ENCODE data around the gene GYG1.

The GYG1 gene

DNA sequence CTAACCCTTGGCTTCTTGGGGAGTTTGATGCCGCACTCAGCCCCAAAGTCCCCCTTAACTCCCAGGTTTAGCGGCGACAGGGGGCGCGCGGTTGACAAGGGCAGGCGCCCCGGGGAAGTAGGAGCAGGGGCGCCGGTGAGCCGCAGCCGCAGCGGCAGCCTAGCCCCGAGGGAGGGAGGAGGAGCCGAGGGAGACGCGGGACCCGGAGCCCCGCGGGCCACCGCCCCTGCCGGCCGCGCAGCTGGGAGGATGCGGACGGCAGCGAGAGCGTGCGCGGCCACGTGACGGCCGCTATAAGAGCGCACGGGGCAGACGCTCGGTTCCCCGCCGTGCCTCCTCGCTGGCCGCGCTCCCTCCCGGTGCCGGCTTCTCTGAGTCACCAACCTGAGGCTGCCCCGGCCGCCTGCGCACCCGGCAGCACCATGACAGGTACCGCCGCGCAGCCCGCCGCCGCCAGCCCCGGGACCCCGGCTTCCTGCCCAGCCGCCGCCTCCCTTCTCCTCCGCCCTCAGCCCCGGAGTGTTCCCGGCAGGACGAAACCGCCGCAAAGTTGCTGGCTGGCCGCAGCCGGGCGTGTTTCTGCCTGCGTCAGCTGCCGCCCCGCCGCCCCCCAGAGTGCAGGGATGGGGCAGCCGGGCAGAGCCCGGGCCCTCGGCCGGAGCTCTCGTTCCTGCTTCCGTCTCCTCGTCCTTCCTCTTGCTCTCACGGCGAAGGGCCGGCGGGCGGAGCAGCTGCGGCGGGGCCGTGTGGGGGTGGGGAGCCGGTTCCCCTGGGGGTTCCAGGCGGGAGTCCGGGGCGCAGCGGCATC, at the start of gene GYG1:
TSS of gene GYG1 (plus strand) at position 322 of the 808 bp plus-strand sequence. CDS start at position 423, 101 bp downstream.
- peak in 53 of 56 donors; percentile 17 to 83 (median 62) for DNase-seq

DNA sequence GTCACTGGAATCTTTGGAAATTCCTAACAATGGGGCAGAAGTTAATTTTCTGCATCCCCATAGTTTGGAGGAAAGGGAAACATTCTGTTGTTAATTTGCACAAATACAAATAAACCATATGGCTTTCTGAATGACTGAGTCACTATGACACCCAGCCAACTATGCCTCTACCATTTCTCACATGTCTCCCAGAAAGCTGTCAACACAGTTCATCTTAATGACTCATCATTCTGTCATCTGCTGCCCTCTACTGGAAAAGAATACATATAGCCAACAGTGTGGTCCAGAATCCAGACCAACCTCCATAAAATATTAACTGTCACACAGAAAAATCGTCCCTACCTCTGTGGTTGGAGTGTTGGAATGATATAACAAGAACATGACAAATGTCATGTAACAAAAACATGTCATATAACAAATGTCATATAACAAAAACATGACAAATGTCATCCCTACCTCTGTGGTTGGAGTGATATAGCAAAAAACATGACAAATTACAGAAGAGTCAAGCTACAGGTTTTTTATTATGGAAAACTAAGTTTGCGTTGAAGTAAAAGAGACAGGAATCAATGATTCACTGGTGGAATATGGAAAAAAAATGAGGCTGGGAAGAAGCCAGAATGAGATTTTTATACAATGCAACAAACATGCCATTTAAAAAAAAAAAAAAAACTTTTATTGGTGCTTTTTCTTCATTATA, 47.7 kb upstream of the GYG1 start:
- DNase-seq = peak in 10 of 56 donors; percentile 4 to 57 (median 16)

DNA sequence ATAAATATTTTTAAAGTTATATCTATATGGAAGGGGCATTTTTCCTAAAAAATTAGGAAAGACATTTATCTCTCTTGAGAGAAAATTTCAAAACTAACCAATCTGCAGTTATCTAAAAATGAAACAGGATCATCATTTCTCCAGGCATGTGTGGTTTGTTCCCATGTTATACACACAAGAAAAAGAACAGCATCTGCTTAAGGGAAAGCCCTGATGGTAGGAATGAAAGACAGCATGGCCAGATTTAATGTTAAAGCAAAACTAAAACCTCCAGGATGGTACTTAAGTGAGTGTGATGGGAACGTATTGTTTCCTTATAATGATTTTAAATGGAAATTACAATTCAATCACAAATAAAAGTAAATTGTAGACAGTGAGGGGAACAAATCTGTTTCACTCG, 46.2 kb upstream of the GYG1 start:
- no peak for DNase-seq

DNA sequence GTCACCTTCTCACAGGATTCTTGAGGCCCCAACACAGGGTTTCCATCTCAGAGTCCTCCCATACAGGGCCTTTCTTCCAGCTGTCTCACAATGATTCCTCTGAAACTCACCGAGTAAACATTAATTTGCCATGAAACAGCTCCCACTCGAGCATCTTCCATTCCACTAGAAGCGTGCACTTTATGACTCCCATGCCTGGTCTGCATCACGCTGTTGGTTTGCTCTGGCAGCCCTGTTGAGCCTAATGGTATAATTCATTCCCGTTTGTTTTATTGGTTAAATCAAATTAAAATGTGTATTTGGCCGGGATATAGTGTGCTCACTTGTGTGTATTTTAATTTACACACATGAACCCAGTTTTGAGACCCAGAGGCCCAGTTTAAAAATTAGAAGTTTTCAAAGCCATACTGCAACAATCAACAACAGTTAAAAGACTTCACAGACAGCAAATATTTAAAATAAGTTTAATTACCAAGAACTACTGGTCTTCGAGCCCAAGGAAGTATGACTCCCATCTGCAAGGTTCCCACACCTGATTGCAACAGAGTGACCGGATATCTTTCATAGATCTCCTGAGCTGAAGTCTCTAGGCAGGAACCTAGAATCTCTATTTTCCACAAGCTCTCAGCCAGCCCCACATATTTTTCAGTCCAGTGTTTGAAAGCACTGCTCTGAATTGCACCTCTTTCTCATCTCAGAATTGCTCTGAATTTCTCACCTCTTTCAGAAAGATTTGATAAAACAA, 42.3 kb upstream of the GYG1 start:
- DNase-seq = no peak

DNA sequence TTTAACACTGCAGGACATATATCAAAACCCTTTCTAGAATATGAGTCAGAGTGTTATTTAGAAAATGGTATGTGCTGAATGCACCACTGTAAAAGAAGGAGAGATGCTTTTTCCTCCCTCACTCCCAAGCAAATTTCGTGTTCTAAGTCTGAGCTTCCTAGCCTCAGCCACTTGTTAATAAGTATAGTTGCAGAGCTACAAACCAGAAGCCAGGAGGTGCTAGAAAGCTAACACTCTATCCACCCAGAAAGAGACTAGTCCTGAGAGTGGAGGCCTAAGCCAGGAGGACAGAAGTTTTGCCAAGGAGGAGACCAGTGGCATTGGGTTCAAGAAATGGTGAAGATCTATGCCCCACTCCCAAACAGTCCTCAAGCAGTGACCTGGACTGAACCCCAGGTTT, 40.5 kb upstream of the GYG1 start:
- no peak for DNase-seq

DNA sequence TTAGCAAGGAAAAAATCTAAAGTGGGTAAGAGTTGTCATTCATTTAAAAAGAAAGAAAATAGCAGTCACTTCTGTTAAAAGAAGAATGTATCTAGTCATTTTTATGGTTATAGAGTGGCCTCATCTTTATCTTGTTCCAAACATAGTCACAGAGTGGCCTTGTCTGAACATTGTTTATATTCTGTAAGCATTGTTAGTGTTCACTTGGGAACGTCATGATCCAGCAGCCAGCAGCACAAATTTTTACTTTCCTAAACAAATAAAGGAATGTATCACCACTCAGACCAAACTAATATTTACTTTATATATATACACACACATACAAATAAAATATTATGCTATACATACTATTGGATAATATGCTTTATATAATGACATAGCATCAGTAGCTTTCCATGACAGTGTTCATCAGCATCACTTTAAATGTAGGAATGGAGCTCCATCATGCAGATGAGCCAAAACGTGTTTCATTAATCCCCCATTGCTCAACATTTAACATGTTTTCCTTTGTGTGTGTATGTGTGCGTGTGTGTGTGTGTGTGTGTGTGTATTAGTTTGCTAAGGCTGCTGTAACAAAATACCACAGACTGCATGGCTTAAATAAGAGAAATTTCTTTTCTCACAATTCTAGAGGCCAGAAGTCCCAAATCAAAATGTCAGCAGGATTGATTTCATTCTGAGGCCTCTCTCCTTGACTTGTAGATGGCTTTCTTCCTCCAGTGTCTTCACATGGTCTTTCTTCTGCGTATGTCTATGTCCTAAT, 39.6 kb upstream of the GYG1 start:
- DNase-seq = no peak

DNA sequence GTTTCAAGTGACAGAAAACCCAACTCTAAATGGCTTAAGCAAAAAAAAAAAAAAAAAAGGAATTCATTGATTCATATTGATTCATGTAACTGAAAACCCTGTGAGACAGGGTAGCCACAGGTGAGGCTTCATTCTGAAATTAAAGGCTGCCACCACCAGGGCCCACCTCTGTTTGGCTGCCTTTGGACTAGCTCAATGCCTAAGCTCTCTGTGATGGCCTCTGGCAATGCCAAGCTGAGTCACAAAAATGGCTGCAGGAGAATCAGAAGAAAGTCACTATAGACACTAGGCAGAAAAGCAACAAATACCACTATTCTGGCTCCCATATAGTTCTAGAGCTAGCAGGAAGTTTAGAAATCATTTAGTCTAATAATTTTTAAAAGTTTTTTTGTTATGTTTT, 38.2 kb upstream of the GYG1 start:
- DNase-seq = no peak

DNA sequence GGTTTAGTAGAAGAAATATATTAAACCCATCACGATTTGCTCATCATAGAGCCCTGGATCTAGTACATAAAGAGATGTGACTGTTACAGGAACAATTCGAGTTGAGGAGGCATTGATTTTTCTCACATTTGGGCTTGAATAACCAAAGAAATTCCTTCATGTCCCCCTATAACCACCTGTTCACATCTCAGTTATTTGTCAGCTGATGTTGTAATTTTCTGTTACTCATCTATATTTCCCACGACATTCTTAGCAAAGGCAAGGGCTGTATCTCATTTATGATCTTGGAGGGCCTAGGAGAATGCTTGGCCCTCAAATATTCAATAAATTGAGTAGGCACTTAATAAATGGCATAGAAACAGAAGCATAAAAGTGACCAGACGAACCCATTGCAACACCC, 36.4 kb upstream of the GYG1 start:
- no peak for DNase-seq

DNA sequence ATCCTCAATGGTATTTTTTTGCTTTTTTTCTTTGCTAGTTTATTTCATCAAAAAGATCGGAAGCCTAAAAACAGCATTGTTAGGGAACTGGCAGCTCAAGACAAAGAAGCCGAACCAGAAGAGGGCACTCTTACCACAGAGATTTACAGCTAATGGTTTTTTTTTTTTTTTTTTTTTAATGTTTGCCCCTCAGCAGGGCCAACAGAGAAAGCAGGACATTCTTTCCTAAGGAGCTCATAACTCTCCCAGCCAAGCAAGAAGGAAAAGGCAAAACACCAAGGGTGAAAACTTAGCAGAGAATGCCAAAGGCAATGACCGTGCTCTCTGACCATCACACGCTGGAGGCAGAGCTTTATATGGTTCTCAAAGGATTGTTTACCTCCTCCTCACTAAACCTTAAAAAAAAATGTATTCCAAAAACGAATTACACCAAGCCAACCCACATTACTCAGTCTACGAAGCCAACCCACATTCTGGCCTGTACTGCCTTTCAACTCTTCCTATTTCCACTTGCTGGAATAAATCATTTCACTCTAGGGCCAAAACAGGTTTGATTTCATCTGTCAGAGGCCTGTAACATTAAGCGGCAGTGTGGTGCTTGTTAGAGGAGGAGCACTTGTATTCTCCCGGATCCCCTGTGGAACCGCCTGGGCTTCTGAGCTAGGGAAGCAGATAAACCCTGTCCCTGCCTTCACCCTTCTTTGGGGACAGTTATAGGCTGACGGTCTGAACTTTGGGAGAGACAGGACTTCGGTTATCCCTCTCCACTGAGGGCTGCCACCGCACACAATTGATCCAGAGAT, 35.6 kb upstream of the GYG1 start:
- DNase-seq = peak in 6 of 56 donors; percentile 7 to 62 (median 22)

DNA sequence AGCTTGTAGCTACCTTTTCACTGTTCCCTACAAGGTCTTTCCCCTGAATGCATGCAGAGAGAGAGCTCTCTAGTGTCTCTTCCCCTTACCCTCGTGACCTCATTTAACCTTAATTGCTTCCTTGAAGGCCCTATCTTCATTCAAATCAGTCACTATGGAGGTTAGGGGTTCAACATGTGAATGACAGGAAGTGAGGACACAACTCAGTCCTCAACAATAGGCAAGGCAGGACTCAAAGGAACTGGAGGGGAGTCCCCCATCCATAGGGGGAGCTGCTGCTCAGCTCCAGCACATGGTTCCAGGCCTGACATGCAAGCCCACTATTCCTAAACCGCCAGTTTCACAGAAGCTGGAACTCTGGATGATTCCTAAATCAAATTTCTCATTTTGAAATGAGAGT, 33.8 kb upstream of the GYG1 start:
- no peak for DNase-seq

DNA sequence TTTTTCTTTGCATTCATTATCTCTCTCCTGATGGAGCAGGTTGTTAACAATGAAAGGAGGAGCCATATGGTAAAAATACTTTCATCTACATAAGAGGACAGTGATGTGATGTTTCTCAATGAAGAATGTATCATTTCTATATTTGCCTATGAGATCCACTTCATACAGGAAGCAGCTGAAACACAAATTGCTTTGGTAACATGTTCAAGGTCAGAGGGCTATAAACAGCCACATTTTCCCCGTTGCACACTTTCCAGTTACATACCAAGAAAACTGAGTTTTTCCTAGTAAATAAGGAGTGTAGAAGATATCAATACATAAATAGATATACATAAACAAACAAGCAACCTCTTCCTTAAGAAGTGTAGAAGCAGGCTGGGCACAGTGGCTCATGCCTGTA, 32.6 kb upstream of the GYG1 start:
- no peak for DNase-seq

DNA sequence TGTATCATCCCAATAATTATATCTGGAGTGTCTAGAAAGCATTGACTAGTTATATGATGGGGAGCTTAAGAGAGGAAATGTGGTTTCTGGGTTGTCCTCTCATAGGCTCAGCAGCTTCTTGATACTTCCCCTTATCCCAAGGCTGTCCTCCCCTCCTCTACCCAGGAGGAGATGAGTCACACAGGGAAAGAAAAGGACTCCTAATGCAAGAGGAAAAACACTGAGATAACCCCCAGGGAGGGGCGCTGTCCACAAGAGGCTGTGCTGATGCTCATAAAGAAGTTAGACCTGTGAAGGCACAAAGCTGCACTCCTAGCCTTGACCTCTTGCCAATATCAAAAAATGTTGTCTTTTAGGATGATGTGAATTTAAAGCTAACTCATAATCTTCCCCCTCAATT, 28.8 kb upstream of the GYG1 start:
- DNase-seq = no peak

DNA sequence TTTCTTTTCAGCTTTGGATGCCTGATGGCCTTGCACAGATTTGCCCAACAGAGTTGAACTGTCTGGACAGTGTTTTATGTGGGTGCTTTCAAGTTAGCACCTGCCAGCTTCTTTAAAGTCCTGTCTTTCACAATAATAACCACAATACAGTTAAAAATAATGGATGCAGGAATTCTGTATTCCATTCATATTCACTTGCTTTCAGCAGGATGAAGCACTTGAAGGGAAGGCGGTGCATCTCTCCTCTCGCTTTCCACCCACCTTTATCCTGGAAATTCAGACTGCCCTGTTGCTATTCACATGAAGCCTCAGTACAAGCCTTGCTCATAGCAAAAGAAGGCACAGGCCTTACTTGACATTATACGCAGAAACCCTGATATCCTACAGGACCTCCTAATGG, 26.5 kb upstream of the GYG1 start:
- DNase-seq = no peak

DNA sequence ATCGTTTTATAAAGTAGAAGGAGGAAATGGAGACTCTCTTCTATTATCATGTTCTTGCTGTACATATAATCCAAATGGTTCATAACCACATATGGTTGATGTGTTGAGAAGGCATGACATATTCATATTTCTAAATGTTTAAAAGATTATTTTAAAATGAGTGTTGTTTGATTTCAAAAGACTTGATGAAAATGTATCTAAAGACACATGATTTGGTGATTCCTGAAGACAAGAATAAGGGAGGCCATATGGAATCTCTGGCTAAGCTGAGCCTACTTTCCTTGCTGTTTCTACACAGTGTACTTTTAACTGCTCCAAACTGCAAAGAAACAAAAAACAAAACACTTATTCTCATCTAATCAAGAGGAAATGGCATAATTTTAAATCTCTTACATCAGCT, 23.0 kb upstream of the GYG1 start:
- DNase-seq = no peak

DNA sequence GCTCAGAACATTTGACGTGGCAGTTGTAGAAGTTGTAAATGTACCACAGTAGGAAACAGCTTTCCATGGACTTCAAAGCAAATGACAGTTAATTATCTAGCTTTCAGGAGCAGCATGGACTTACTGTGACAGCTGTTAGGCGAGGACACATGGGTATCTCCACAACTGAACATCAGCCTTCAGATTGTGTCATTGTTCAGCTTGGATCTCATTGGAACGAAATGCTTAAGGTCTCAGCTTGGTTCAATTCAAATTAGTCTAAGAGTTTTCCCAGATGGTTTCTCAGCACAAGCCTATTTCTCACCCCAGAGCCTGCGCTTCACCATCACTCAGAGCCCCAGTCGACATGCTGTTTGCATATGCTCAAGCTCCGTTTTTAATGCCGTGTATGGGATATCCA, 21.1 kb upstream of the GYG1 start:
- DNase-seq = no peak

DNA sequence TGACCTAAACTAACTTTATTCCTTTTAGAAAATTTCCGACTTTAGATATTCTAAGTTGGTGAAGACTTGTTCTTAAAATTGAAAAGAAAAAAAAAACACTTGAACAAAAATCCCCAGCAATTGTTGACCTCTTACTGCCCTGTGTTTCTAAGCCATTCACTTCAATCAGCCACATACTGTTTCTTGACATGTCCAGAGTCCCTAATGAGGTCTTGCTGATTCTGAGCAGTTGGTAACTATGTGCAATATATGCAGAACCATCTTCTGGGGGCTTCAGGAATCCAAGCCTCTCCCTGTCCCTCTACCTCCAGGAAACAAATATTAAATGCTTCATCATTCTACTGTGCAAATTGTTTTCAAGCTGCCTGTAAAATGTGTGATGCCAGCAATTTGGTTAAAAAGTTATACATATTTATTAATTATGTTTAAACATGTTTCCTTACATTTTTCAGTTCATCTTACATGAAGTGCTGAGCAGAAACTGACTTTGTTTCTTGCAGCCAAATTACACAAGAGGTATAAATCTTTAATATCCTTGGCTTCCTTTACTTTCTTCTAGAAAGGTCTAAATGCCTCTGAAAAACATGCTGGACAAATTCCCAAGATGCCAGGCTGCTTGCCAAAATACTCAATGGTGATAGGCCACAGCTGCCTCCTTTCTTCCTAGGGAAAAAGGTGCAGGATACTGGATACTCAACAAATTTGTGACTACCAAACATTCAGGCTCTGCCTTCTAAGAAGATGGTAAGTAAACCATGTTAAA, 19.8 kb upstream of the GYG1 start:
- peak in 2 of 56 donors; percentile 6 to 15 for DNase-seq

DNA sequence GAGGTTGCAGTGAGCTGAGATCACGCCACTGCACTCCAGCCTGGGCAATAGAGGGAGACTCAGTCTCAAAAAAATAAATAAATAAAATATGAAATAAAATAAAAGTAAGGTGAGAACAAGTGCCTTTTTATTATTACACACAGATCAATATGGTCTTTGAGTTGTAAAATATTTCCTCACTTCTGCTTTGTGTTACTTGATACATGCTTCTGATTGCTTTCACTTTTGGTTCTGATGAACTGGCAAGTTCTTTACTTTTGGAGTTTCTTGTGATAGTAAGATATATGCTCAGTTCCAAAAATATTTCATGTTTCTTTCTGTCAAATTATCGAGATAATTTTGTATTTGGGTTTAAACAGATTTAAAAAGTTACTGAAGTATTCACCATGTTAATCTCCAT, 16.6 kb upstream of the GYG1 start:
- no peak for DNase-seq

DNA sequence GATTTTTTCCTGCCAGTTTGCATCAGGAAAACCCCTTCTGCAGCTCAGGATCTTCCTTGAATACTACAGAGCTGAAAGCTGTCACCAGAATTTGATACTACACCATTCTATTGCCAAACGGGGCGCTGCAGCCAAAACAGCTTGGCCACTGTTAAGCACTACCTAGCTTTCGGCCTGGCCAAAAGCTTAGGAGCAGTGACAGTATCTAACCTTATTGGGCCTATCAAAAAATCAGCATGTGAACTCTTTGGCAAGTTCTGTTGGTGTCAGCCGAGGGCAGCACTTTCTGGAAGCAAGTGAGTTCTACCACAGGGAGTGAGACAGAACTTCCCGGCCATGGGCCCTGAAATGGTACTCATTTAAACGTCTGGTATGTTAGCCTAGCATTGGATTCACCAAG, 16.1 kb upstream of the GYG1 start:
- DNase-seq = peak in 1 of 56 donors; percentile 12

DNA sequence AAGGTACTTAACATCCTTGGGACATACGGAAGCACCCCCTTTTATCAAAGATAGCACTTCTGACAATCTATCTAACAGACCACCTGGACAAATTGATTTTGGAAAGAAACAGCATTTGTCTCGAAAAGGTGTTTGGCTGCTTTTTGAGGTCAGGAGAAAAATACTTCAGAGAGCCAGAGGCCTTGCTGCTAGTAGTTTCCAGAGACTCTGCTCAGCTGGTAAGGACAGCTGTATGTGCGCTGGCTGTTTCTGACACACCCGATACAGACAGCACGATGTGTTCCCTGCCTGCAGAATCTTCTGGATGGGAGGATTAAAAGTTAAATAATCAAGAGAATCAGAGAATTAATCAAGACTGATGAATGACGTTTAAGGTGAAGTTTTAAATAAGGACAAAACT, 15.6 kb upstream of the GYG1 start:
- no peak for DNase-seq

DNA sequence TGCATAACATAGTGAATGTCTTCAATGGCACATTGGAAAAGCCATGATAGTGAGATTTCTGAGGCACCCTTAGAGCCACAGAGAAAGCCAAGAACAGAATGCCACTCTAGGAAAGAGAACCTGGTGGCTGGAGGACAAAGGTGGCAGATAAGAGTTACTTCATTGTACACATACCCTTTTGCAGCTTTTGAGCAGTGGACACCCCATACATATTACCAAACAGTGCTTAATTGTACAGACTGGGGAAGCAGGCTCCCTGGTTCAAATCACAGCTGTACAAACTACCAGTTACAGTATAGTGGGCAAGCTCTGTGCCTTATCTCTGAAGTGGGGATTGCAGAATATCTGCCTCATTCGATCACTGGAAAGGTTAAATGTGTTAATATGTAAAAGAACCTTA, 10.1 kb upstream of the GYG1 start:
- DNase-seq = no peak

Data from amygdala (tissue), 56 donors.